ENCODE results near the gene PGR. TPM values are rescaled to one million over a fixed set of nuclear protein-coding genes. Genes with fewer than 3 reads are reported as not detected.
"Not testable (repeated sequence)": the region's sequence is repeated elsewhere in the genome, so short reads cannot be mapped to it uniquely, and the experiment has no call there.

The PGR gene
- total RNA-seq, 1 donor from 2014 or later, result 2.5 TPM

DNA sequence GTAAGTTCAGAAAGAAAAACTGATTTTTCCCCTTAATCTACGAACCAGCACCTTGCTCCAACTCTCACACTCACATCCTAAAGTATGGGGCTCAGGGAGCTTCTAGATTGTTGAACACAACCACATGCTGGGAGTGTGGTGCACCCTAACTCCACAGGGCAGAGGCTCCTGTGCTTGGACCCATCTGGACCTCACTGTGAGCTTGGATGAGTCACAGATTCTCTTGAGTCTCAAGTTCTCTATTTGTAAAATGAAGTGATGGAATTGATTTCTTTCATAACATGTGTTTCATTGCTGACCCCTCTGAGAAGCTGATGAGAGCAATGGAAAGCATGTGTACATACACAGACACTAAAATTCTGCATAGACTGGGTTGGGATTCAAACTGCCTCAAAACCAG is 109.7 kb downstream of the PGR start:
- ATAC-seq (no peak), DNase-seq (ENCODE audit: low spot score) (no peak)
- intact Hi-C loops (cut with DNase I), result no loop called here

- intact Hi-C loops (cut with DNase I), result no loop called here
- DNase-seq (ENCODE audit: low spot score) (no peak), ATAC-seq (no peak)
Measured at GRCh38 chr11:101014600-101015285, 114.9 kb downstream of the PGR start.

- ATAC-seq; intact Hi-C loops (cut with DNase I): not testable (repeated sequence)
Measured at GRCh38 chr11:101013702-101014101, 115.9 kb downstream of the PGR start.

GRCh38 chr11:101011881-101012280 is 117.7 kb downstream of the PGR start:
- intact Hi-C loops (cut with DNase I), result no loop called here
- ATAC-seq (no peak), DNase-seq (ENCODE audit: low spot score) (no peak)

More at GRCh38 chr11:101013702-101014101, 115.9 kb downstream of the PGR start:
- not testable (repeated sequence) for DNase-seq (ENCODE audit: low spot score)

DNA sequence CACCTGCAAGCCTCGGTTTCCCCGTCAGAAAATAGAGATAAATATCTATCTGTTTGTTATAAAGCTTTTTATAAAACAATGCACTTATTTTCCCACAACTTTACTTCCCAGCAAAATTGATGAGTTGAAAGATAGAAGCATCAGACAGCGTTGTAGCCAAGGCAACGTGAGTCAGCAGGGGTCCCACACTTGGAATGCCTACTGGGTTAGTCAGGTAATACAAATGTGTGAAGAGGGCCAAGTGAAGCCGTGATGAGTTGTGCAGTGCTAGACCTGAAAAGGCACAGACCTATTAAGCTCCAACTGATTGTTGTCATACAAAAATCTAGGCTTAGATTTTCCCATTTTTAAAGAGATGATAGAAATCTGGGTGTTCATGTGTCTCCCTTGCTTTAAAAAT is 118.7 kb downstream of the PGR start:
- intact Hi-C loops (cut with DNase I), result no loop called here
- DNase-seq (ENCODE audit: low spot score) (no peak), ATAC-seq (no peak)

- DNase-seq (ENCODE audit: low spot score) (no peak), ATAC-seq (no peak)
- intact Hi-C loops (cut with DNase I), result no loop called here
Measured at GRCh38 chr11:101009690-101010055, 119.9 kb downstream of the PGR start.

GRCh38 chr11:101008961-101009689 is 120.5 kb downstream of the PGR start:
- ATAC-seq (no peak), DNase-seq (ENCODE audit: low spot score) (no peak)
- intact Hi-C loops (cut with DNase I), result no loop called here

GRCh38 chr11:101003468-101003867 is 126.1 kb downstream of the PGR start:
- DNase-seq (ENCODE audit: low spot score) (no peak), ATAC-seq (no peak)
- intact Hi-C loops (cut with DNase I), result no loop called here

- intact Hi-C loops (cut with DNase I), result no loop called here
- ATAC-seq, result no peak
- DNase-seq (ENCODE audit: low spot score), result no peak
Measured at GRCh38 chr11:100999756-101000155, 129.9 kb downstream of the PGR start.

DNA sequence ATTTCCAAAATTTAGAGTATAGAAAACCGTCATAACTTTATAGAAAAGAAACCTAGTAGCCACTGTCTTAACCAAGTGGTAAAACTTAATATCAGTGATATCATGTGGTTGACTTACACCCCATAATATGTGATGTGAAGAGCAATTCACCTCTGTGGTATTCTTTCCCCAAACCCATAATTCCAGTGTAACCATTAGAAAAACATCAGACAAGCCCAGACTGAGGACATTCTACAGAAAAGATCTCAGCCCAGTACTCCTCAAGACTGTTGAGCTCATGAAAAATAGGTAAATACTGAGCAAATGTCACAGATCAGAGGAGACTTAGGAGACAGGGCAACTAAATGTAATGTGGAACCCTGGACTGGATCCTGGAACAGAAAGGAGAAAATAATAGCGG is 134.6 kb downstream of the PGR start:
- intact Hi-C loops (cut with DNase I), result no loop called here
- ATAC-seq, result no peak
- DNase-seq (ENCODE audit: low spot score), result no peak

DNA sequence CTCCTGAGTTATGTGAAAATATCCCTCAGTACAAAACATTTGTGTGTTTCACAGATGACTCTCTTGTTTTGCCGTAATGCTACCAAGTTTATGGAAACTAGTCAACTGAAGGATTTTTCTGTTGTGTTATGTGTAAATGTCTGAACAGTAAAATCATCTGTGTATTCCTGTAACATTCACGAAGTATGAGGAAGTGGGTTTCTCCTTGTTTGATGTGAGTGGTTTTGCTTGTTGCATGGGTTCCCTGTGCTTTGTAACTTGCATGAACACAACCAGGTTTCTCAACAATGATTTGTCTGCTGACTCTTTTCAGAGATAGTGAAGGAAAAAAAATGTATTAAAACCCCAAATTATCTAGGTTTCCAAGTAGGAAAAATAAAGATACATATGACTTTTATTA is 138.1 kb downstream of the PGR start:
- DNase-seq (ENCODE audit: low spot score), result no peak
- ATAC-seq, result no peak
- intact Hi-C loops (cut with DNase I), result no loop called here

- ATAC-seq (no peak), DNase-seq (ENCODE audit: low spot score) (no peak)
- intact Hi-C loops (cut with DNase I), result no loop called here
Measured at GRCh38 chr11:100990931-100991330, 138.7 kb downstream of the PGR start.

GRCh38 chr11:100984668-100985067 is 144.9 kb downstream of the PGR start:
- DNase-seq (ENCODE audit: low spot score), result no peak
- no peak for ATAC-seq
- intact Hi-C loops (cut with DNase I), result no loop called here

- DNase-seq (ENCODE audit: low spot score) (no peak), ATAC-seq (no peak)
- intact Hi-C loops (cut with DNase I), result no loop called here
Measured at GRCh38 chr11:100981196-100981824, 148.3 kb downstream of the PGR start.

GRCh38 chr11:100980156-100980555 is 149.5 kb downstream of the PGR start:
- intact Hi-C loops (cut with DNase I), result no loop called here
- ATAC-seq, result no peak
- no peak for DNase-seq (ENCODE audit: low spot score)
